PC-3 (cell line): ENCODE results near the gene SNX13. TPM values are rescaled to one million over a fixed set of nuclear protein-coding genes. Genes with fewer than 3 reads are reported as not detected.

Source experiments
- ATAC-seq: fragments of 200-7000 bp; cut with Tn5 transposase; 2 replicates; pipeline ENCODE4 v1.9.1; 2020; ENCODE audit warnings: mild to moderate bottlenecking, moderate library complexity
- BruUV-seq: library from RNA; stranded (reverse); fragments of 400-500 nt; replicated peaks from 2 replicates; lab custom pipeline; 2021; lab: Mats Ljungman, UMichigan
- CTCF ChIA-PET: fragments of 300-600 bp; sonication (Branson Sonifier 250); formaldehyde crosslinking; loops from one replicate; lab custom pipeline; 2022; ENCODE audit warnings: antibody characterized with exemption; lab: Charles Lee
- POLR2A ChIA-PET: fragments of 300-600 bp; sonication (Branson Sonifier 250); formaldehyde crosslinking; loops from one replicate; lab custom pipeline; 2022; ENCODE audit warnings: antibody characterized with exemption; ENCODE audit not compliant: unreplicated experiment; lab: Charles Lee
- DNase-seq: peaks from one replicate; pipeline ENCODE4 v3.0.0-alpha.2; 2015
- H2AFZ ChIP-seq: fragments of 300-600 bp; sonication (generic); 2 replicates; pipeline ENCODE4 v1.6.0; 2016; ENCODE audit warnings: antibody characterized with exemption, low read length
- H3F3A ChIP-seq: fragments of 300-600 bp; sonication (generic); one replicate; pipeline ENCODE4 v1.6.0; 2017; ENCODE audit warnings: antibody characterized with exemption, low read length, control low read depth, mild to moderate bottlenecking; ENCODE audit not compliant: unreplicated experiment
- H3K27ac ChIP-seq: fragments of 300-600 bp; sonication (generic); 2 replicates; pipeline ENCODE4 v1.5.1; 2016; ENCODE audit warnings: mild to moderate bottlenecking, low read length
- H3K27me3 ChIP-seq: fragments of 300-600 bp; sonication (generic); 2 replicates; pipeline ENCODE4 v1.6.1; 2016; ENCODE audit warnings: low read length, mixed read lengths
- H3K36me3 ChIP-seq: fragments of 300-600 bp; sonication (generic); 2 replicates; pipeline ENCODE4 v1.6.1; 2016; ENCODE audit warnings: low read depth, mixed run types, low read length, mixed read lengths
- H3K4me1 ChIP-seq: fragments of 300-600 bp; sonication (generic); 2 replicates; pipeline ENCODE4 v1.5.1; 2016; ENCODE audit warnings: low read length; ENCODE audit not compliant: insufficient read depth
- H3K4me2 ChIP-seq: fragments of 300-600 bp; sonication (generic); 2 replicates; pipeline ENCODE4 v1.6.0; 2016; ENCODE audit warnings: low read length
- H3K4me3 ChIP-seq: fragments of 300-600 bp; sonication (generic); 2 replicates; pipeline ENCODE4 v1.5.1; 2016; ENCODE audit warnings: mild to moderate bottlenecking, low read length, mixed read lengths
- H3K79me2 ChIP-seq: fragments of 300-600 bp; sonication (generic); 2 replicates; pipeline ENCODE4 v1.6.1; 2017; ENCODE audit warnings: low read length, mixed read lengths
- H3K9ac ChIP-seq: fragments of 300-600 bp; sonication (generic); 2 replicates; pipeline ENCODE4 v1.6.0; 2016; ENCODE audit warnings: mild to moderate bottlenecking, low read length
- H3K9me2 ChIP-seq: fragments of 300-600 bp; sonication (generic); replicated peaks from 2 replicates; pipeline ENCODE4 v1.6.1; 2016; ENCODE audit warnings: mixed run types, low read length, mixed read lengths
- H3K9me3 ChIP-seq: fragments of 300-600 bp; sonication (generic); 2 replicates; pipeline ENCODE4 v1.6.1; 2016; ENCODE audit warnings: low read length, mixed read lengths
- H4K20me1 ChIP-seq: fragments of 300-600 bp; sonication (generic); 2 replicates; pipeline ENCODE4 v1.6.1; 2016; ENCODE audit warnings: low read length, mixed read lengths
- EZH2 ChIP-seq: fragments of 300-600 bp; sonication (generic); IDR thresholded peaks from one replicate; pipeline ENCODE4 v1.6.1; 2017; ENCODE audit warnings: antibody characterized with exemption, mild to moderate bottlenecking, low read length; ENCODE audit not compliant: unreplicated experiment
- EZH2phosphoT487 ChIP-seq: fragments of 300-600 bp; sonication (generic); IDR thresholded peaks from 2 replicates; pipeline ENCODE4 v1.6.1; 2018; ENCODE audit warnings: mild to moderate bottlenecking, antibody characterized with exemption, low read length, borderline replicate concordance
- intact Hi-C: fragments of 100-400 bp; cut with micrococcal nuclease; formaldehyde crosslinking; loops from 2 replicates; pipeline ENCODE4 v1.9.0; 2023
- total RNA-seq: library from RNA; depleted of rRNA; stranded (reverse); fragments of >200 nt; gene quantifications from 2 replicates; pipeline ENCODE4 v1.2.3, GENCODE V29; 2014
- TF ChIP-seq, protein P1 (sequence below): fragments of 300-600 bp; sonication (generic); conservative IDR thresholded peaks from 2 replicates; pipeline ENCODE4 v1.5.1; 2017; ENCODE audit warnings: antibody characterized with exemption, low read depth, mild to moderate bottlenecking, low read length

SNX13 gene
- total RNA-seq, 1 experiment from 2014 or later: 33.9 TPM

DNA sequence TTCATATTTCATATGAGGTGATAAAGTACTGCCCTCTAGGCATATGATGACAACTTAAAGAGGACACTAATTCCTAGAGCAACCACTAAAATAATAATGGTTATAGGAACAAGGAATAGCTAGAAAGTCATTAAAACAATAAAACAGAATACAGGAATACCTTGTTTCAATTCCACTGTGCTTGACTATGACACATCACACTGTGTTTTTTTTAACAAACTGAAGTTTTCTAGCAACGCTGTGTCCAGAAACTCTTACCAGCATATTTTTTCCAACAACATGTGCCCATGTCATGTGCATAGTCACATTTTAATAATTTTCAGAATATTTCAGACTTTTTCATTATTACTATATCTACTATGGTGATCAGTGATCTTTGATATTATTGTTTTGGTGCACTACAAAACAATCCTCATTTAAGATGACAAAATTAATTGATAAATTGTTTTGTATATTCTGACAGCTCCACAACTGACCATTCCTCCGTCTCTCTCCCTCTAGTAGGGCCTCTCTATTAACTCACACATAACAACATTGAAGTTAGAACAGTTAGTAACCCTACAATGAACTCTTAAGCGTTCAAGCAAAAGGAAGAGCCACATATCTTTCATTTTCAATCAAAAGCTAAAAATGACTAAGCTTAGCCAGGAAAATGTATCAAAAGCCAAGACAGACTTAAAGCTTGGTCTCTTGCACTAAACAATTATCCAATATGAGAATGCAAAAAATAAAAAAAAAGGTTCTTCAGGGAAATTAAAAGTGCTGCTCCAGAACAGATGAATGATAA, 85.8 kb downstream of the SNX13 start:
- TF ChIP-seq EZH2phosphoT487: no peak
- TF ChIP-seq, protein P1, sequence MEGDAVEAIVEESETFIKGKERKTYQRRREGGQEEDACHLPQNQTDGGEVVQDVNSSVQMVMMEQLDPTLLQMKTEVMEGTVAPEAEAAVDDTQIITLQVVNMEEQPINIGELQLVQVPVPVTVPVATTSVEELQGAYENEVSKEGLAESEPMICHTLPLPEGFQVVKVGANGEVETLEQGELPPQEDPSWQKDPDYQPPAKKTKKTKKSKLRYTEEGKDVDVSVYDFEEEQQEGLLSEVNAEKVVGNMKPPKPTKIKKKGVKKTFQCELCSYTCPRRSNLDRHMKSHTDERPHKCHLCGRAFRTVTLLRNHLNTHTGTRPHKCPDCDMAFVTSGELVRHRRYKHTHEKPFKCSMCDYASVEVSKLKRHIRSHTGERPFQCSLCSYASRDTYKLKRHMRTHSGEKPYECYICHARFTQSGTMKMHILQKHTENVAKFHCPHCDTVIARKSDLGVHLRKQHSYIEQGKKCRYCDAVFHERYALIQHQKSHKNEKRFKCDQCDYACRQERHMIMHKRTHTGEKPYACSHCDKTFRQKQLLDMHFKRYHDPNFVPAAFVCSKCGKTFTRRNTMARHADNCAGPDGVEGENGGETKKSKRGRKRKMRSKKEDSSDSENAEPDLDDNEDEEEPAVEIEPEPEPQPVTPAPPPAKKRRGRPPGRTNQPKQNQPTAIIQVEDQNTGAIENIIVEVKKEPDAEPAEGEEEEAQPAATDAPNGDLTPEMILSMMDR: no peak
- no peak for TF ChIP-seq EZH2
- no TSS peak for BruUV-seq
- Histone ChIP-seq H3K36me3 (peaks cover 5% of the 10 kb centered on the region; the same call in 1 of the 2 replicates), H3F3A (no peaks in the 10 kb centered on the region), H3K9ac (no peak overlapping the region), H3K4me1 (no peaks in the 10 kb centered on the region), H3K27me3 (no peaks in the 10 kb centered on the region), H3K79me2 (no peaks in the 10 kb centered on the region), H2AFZ (no peak overlapping the region), H4K20me1 (no peaks in the 10 kb centered on the region), H3K27ac (no peak overlapping the region), H3K9me2 (no peaks in the 10 kb centered on the region), H3K4me2 (no peak overlapping the region), H3K9me3 (0 out of 2 replicates have a peak, but pooled peaks cover 3% of the 10 kb centered on the region), H3K4me3 (no peak overlapping the region)
- ATAC-seq: no peak; the same call in 1 of the 2 replicates
- intact Hi-C loops: no loop called here
- DNase-seq: no peak
- ChIA-PET CTCF (no interaction called here), POLR2A (no interaction called here)

DNA sequence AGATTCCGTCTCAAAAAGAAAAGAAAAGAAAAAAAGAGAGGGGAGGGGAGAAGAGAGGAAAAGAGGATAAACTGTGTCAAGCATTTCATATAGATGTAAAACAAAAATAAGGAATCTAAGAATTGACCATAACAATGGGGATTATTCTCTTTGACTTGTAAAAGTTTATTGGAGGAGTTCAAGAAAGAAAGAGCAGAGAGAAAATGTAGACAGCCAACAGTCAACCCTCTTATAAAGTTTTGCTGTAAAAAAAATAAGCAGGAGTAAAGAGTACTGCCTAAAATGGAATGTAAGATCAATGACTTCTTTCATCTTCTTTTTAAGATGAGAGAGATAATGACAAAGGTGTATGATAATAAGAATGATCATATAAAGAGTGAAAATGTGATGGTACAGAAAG, 87.9 kb downstream of the SNX13 start:
- CTCF ChIA-PET: no interaction called here
- POLR2A ChIA-PET: no interaction called here
- no TSS peak for BruUV-seq

More for the DNA sequence above, 87.9 kb downstream of the SNX13 start:
- no peak overlapping the region for H3K4me3 ChIP-seq
- no peak overlapping the region for H3K4me2 ChIP-seq
- TF ChIP-seq EZH2phosphoT487 (no peak), EZH2 (no peak)
- TF ChIP-seq, protein P1: no peak
- no peak overlapping the region for H3K27ac ChIP-seq
- H3K9me3 ChIP-seq: 0 out of 2 replicates have a peak, but pooled peaks cover 3% of the 10 kb centered on the region
- H3K79me2 ChIP-seq: no peaks in the 10 kb centered on the region
- ATAC-seq (no peak), DNase-seq (no peak)
- no peaks in the 10 kb centered on the region for H3K9me2 ChIP-seq
- H3F3A ChIP-seq: no peaks in the 10 kb centered on the region
- intact Hi-C loops: no loop called here
- H3K27me3 ChIP-seq: no peaks in the 10 kb centered on the region
- H4K20me1 ChIP-seq: no peaks in the 10 kb centered on the region
- H3K9ac ChIP-seq: no peak overlapping the region
- no peak overlapping the region for H2AFZ ChIP-seq
- H3K4me1 ChIP-seq: no peaks in the 10 kb centered on the region
- H3K36me3 ChIP-seq: peaks cover 5% of the 10 kb centered on the region; the same call in 1 of the 2 replicates
